Mammary epithelial cell (primary cell): Measurements from ENCODE around the gene OR9Q1.

Experiments
- CTCF ChIP-seq, 2 donors: IDR thresholded peaks in 1 of 2; conservative IDR thresholded peaks in 1 of 2; 2 replicates each; pipeline ENCODE4 v1.5.1; 2011 to 2012; ENCODE audit warnings: inconsistent platforms in 2 of 2, low read length in 2 of 2, mild to moderate bottlenecking in 2 of 2, control low read depth in 1 of 2, low read depth in 1 of 2; ENCODE audit not compliant: insufficient read depth in 1 of 2; ENCODE audit errors: extremely low read depth in 1 of 2
- EZH2 ChIP-seq: IDR thresholded peaks from 2 replicates; pipeline ENCODE4 v1.6.1; 2012; ENCODE audit warnings: low read length, inconsistent platforms, borderline replicate concordance

DNA sequence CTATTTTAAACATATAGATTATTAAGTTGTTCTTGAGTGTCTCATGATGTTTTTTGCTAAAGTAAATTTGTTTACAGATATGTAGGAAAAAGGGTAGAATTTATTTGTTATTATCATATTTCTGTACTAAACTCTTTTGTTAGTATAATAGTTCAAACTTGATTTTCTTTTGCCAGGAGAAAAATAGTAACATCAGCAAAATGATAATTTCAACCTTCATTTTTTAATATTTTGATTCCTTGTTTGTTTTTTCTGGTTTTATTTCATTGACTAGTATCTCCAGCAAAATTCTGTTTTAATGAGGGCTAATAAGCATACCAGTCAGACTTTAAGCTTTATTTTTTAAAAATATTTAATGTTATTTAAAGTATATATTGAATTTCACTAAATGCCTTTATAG lies 192.8 kb downstream of the OR9Q1 start:
- TF ChIP-seq CTCF (conservative IDR thresholded peaks at IDR 0.05 in 1 of 2, IDR thresholded peaks at IDR 0.05 in 1 of 2; ENCODE audit: extremely low read depth in 1 of 2, insufficient read depth in 1 of 2, low read depth in 1 of 2, low read length in 2 of 2), result no peak
- TF ChIP-seq EZH2, result no peak
